Mucosa of rectum (tissue), 2 donors: ENCODE results near the gene ARHGAP42.

Source experiments
- H3K27ac ChIP-seq, 2 donors: one replicate each; pipeline ENCODE4 v1.7.0; 2013; ENCODE audit warnings: inconsistent platforms in 2 of 2, low read depth in 2 of 2, low read length in 2 of 2
- H3K27me3 ChIP-seq, 2 donors: one replicate each; pipeline ENCODE4 v1.7.0; 2013; ENCODE audit warnings: low read length in 2 of 2; ENCODE audit not compliant: control insufficient read depth in 2 of 2, insufficient read depth in 2 of 2
- H3K36me3 ChIP-seq, 2 donors: one replicate each; pipeline ENCODE4 v1.7.0; 2013; ENCODE audit warnings: low read length in 2 of 2; ENCODE audit not compliant: control insufficient read depth in 2 of 2, insufficient read depth in 2 of 2
- H3K4me1 ChIP-seq, 2 donors: one replicate each; pipeline ENCODE4 v1.7.0; 2013; ENCODE audit warnings: low read length in 2 of 2, mild to moderate bottlenecking in 1 of 2; ENCODE audit not compliant: control insufficient read depth in 2 of 2, insufficient read depth in 2 of 2
- H3K4me3 ChIP-seq, 2 donors: one replicate each; pipeline ENCODE4 v1.7.0; 2013; ENCODE audit warnings: low read length in 2 of 2
- H3K9ac ChIP-seq, 2 donors: one replicate each; pipeline ENCODE4 v1.7.0; 2013; ENCODE audit warnings: low read length in 2 of 2, low read depth in 1 of 2, mild to moderate bottlenecking in 1 of 2
- H3K9me3 ChIP-seq, 2 donors: one replicate each; pipeline ENCODE4 v1.7.0; 2013; ENCODE audit warnings: low read length in 2 of 2; ENCODE audit not compliant: control insufficient read depth in 2 of 2
- donor health status: healthy.
- donor health status: Normal muscosa, but diverticular disease.

Gene ARHGAP42, protein sequence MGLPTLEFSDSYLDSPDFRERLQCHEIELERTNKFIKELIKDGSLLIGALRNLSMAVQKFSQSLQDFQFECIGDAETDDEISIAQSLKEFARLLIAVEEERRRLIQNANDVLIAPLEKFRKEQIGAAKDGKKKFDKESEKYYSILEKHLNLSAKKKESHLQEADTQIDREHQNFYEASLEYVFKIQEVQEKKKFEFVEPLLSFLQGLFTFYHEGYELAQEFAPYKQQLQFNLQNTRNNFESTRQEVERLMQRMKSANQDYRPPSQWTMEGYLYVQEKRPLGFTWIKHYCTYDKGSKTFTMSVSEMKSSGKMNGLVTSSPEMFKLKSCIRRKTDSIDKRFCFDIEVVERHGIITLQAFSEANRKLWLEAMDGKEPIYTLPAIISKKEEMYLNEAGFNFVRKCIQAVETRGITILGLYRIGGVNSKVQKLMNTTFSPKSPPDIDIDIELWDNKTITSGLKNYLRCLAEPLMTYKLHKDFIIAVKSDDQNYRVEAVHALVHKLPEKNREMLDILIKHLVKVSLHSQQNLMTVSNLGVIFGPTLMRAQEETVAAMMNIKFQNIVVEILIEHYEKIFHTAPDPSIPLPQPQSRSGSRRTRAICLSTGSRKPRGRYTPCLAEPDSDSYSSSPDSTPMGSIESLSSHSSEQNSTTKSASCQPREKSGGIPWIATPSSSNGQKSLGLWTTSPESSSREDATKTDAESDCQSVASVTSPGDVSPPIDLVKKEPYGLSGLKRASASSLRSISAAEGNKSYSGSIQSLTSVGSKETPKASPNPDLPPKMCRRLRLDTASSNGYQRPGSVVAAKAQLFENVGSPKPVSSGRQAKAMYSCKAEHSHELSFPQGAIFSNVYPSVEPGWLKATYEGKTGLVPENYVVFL

DNA sequence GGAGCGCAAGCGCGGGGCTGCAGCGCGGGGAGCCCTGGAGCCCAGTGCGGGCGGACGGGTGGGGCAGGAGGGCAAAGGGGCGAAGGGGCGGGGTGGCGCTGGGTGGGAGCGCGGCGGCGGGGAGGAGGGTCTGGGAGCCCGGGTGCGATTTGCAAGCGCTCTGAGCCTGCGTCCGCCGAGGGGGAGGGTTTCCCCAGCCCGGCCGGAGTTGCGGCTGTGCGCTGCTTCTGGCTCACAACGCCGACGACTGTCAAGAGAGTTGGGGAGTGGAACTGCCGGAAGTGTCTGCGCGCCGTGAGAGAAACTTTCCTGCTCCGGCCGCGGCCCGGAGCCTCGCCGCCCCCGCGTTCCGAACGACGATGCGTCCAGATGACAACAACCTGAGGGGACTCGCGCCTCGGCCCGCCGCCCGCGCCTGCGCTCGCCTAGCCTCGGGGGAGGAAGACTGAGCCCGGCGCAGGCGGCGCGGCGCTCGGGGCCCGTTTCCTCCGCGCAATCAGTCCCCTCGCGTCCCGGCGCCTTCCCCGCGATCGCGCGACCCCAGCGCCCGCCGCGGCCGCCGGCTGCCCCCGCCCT lies at the start of gene ARHGAP42:
ARHGAP42 (plus strand) TSS at position 235 of the 576 bp plus-strand sequence. CDS start 391 bp downstream, outside the sequence.
- Histone ChIP-seq H3K4me1 (peaks cover 0 to 30% of the 10 kb centered on the region in 2 donors), H3K9ac (peak within 1 kb of the TSS; percentile 68 to 87), H3K36me3 (no peaks in the 10 kb centered on the region), H3K27me3 (no peaks in the 10 kb centered on the region), H3K4me3 (peak within 1 kb of the TSS; percentile 85 to 91), H3K9me3 (no peaks in the 10 kb centered on the region), H3K27ac (peak within 1 kb of the TSS; percentile 62 to 72)

DNA sequence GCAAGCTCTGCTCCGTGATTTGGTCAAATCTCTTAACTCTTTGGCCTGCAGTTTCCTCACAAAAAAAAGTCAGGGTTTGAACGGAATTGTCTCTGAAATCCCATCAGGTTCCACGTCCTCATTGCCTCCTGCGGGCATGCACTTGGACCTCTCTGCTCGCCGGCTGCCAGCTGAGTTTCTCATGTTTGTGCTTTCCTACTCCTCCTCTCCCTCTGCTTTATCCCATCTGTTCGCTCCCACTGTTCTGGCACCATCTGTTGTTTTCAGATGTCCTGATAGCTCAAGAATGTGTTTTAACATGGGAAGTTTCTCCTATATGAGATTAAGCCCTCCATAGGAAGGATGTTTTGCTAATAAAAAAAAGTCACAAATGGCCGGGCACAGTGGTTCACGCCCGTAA lies 49.4 kb upstream of the ARHGAP42 start:
- Histone ChIP-seq H3K27ac (no peak overlapping the region), H3K9ac (no peak overlapping the region), H3K27me3 (no peaks in the 10 kb centered on the region), H3K4me3 (no peak overlapping the region), H3K4me1 (peaks cover 4 to 5% of the 10 kb centered on the region in 2 donors), H3K36me3 (no peaks in the 10 kb centered on the region), H3K9me3 (no peaks in the 10 kb centered on the region)

DNA sequence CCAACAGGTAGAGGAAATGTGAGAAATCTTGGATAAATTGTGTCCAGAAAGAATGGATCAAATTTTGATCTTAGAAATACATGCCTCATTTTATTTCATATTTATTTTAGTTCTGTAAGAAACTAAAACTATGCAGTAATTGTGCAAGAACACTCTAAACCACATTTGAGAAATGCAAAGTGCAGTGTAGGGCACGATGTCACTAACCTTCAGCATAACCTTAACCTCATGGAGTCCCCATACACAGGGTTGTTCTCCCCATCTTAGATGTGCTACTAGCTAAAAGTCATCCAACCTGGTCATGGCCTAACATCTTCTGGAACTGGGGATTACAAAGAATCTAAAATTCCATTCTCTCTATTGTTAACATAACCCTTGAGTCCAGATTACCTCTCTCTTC lies 48.4 kb upstream of the ARHGAP42 start:
- H3K9me3 ChIP-seq, result no peaks in the 10 kb centered on the region
- H3K27ac ChIP-seq, result no peak overlapping the region
- H3K4me1 ChIP-seq, result no peaks in the 10 kb centered on the region
- H3K36me3 ChIP-seq, result no peaks in the 10 kb centered on the region
- no peak overlapping the region for H3K4me3 ChIP-seq
- H3K27me3 ChIP-seq, result no peaks in the 10 kb centered on the region
- no peak overlapping the region for H3K9ac ChIP-seq

DNA sequence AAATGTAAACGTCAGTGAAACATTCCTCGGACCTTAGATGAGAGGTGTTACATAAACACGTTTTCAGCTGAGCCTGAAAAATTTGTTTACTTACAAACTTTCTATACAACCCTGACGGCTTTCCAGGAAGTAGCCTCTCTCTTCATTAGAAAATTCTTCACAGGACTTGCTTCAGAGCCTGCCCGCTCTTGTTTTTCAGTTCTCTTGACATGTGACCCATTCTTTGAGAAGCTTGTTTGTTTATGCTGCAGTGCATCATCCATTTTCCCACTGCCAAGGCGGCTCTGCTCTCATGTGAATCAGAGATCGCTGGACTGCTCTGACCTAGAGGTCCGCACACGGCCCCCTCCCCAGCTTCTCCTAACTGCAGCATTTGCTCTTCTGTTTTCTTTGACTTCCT lies 47.9 kb upstream of the ARHGAP42 start:
- Histone ChIP-seq H3K27ac (no peak overlapping the region), H3K9me3 (no peaks in the 10 kb centered on the region), H3K9ac (no peak overlapping the region), H3K4me3 (no peak overlapping the region), H3K27me3 (no peaks in the 10 kb centered on the region), H3K4me1 (no peaks in the 10 kb centered on the region), H3K36me3 (no peaks in the 10 kb centered on the region)

DNA sequence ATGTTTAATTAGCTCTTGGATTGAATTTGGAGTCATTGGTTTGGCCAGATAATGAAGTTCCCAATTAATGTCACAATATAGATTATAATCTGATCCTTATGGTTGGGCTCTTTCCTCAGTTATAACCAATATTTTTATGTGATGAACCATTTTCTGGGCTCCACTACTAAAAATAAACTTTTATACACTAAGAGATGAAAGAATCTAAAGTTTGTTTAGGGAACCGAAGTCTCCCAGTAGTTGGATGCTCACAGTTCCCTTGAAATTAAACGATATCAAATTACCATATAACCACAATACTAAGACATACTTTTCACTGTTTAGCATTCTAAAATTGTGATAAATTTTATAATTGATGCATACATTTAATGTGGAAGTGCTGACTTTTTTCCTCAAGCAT lies 47.0 kb upstream of the ARHGAP42 start:
- Histone ChIP-seq H3K9ac (no peak overlapping the region), H3K4me3 (no peak overlapping the region), H3K9me3 (no peaks in the 10 kb centered on the region), H3K36me3 (no peaks in the 10 kb centered on the region), H3K4me1 (no peaks in the 10 kb centered on the region), H3K27me3 (no peaks in the 10 kb centered on the region), H3K27ac (no peak overlapping the region)

DNA sequence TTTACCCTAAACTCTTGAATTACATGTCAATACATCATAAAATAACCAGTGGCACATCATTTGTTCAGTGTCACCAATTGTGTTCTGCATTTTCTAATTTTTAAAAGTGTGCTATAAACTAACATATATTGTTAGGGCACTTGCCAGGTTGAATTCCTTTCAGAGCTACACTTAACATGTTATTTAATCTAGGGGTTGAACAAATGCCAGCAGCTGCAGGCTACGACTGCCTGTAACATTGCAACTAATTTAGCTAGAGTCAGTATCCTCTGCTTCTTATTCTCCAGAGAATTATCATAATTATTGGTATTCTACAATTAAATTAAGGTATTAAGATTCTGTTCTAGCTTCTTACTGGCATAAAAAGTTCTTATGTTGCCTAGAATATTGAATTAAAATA lies 46.4 kb upstream of the ARHGAP42 start:
- Histone ChIP-seq H3K36me3 (no peaks in the 10 kb centered on the region), H3K9me3 (no peaks in the 10 kb centered on the region), H3K4me1 (no peaks in the 10 kb centered on the region), H3K4me3 (no peak overlapping the region), H3K27me3 (no peaks in the 10 kb centered on the region), H3K27ac (no peak overlapping the region), H3K9ac (no peak overlapping the region)

DNA sequence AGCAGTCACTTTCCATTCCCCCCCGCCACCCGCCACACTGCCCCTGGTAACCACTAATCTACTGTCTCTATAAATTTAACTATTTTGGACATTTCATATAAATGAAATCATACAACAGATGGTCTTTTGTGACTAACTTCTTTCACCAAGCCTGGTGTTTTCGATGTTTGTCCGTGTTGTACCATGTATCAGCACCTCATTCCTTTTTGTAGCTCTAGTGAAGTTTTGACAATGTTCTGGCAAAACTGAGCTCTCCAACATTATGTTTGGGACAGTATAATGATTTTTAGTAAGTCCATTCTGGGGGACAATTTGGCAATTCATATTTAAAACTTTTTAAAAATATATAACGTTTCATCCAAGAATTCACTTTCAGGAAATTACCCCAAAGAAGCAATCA lies 45.6 kb upstream of the ARHGAP42 start:
- H3K9ac ChIP-seq, result no peak overlapping the region
- H3K27me3 ChIP-seq, result no peaks in the 10 kb centered on the region
- no peaks in the 10 kb centered on the region for H3K36me3 ChIP-seq
- no peaks in the 10 kb centered on the region for H3K4me1 ChIP-seq
- H3K4me3 ChIP-seq, result no peak overlapping the region
- no peak overlapping the region for H3K27ac ChIP-seq
- no peaks in the 10 kb centered on the region for H3K9me3 ChIP-seq

DNA sequence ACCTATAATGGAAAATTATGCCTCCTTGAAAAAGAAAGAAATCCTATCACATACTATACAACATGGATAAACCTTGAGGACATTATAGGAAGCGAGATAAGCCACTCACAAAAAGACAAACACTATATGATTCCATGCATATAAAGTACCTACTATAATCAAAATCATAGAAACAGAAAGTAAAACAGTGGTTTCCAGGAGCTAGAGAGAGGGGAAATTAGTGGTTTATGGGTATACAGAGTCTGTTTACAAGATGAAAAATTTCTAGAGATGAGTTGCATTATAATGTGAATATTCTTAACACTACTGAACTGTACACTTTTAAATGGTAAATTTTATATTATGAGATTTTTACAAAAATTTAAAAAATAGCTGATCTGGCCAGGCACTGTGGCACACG lies 40.5 kb upstream of the ARHGAP42 start:
- no peaks in the 10 kb centered on the region for H3K36me3 ChIP-seq
- H3K4me1 ChIP-seq, result no peaks in the 10 kb centered on the region
- H3K27me3 ChIP-seq, result no peaks in the 10 kb centered on the region
- no peak overlapping the region for H3K27ac ChIP-seq
- no peaks in the 10 kb centered on the region for H3K9me3 ChIP-seq
- no peak overlapping the region for H3K9ac ChIP-seq
- H3K4me3 ChIP-seq, result no peak overlapping the region

DNA sequence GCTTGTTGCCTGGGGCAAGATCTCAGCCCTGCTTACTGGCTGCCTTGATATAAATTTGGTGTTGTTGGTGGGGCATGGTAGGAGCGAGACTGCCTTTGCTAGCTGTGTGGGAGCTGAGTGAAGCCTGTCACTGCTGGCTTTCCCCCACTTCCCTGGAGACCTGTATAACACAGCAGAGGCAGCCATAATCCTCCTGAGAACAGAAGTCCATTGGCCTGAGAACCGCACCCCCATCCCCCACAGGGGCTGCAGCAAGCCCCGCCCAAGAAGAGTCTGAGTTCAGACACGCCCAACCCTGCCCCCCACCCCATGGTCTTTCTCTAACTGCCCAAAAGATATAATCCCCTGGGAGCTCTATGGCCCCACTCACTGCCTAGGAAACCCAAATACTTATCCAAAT lies 39.2 kb upstream of the ARHGAP42 start:
- Histone ChIP-seq H3K27me3 (no peaks in the 10 kb centered on the region), H3K4me3 (no peak overlapping the region), H3K4me1 (no peaks in the 10 kb centered on the region), H3K36me3 (no peaks in the 10 kb centered on the region), H3K27ac (no peak overlapping the region), H3K9me3 (no peaks in the 10 kb centered on the region), H3K9ac (no peak overlapping the region)

DNA sequence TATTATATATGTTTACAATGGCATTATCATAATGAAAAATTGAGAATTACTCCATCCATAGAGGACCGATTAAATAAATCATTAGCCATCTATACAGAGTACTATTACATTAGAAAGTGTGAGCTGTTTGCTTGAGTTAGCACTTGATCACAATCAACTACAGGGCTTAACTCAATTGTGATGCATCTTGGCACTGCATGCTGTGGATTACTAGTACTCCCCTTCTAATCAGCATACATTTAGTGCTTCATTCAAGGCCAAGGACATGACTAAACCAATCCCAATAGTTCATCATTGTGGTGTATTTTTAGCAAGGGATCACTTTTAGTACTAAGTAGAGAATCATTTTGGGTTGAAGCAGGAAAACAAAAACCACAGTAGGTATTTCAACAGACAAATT lies 23.5 kb upstream of the ARHGAP42 start:
- Histone ChIP-seq H3K36me3 (no peaks in the 10 kb centered on the region), H3K27me3 (no peaks in the 10 kb centered on the region), H3K9ac (no peak overlapping the region), H3K27ac (no peak overlapping the region), H3K4me1 (no peaks in the 10 kb centered on the region), H3K4me3 (no peak overlapping the region), H3K9me3 (no peaks in the 10 kb centered on the region)
